ENCODE results near the gene CENPA. TPM values are rescaled to one million over a fixed set of nuclear protein-coding genes. Genes with fewer than 3 reads are reported as not detected.
A peak's percentile ranks its signal among the peaks of the same experiment; 100 is the strongest.

CENPA gene
- total RNA-seq, 4 donors from 2014 or later = 0.34 TPM; not detected in 3

DNA sequence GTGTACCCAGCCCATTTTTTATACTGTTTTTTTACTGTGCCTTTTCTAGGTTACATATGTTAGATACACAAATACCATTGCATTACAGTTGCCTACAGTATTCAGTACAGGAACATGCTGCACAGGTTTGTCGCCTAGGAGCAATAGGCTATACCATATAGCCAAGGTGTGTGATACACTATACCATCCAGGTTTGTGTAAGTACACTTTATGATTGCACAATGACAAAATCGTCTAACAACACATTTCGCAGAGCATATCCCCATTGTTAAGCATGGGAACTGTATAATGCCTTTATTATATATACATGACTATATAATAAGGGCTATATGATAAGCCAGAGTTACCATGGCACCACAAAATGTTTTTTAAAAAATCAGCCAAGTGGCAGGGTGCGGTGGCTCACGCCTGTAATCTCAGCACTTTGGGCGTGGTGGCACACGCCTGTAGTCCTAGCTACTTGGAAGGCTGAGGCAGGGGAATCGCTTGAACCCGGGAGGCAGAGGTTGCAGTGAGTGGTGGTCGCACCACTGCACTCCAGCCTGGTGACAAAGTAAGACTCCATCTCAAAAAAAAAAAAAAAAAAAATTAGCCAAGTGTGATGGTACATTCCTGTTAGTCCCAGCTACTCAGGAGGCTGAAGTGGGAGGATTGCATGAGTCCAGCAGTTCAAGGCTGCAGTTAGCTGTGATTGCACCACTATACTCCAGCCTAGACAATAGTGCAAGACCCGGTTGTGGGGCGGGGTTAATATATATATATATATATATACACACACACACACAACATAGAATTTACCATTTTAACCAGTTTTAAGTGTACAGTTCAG lies 2.8 kb upstream of the CENPA start:
- H3K36me3 ChIP-seq = peaks cover 22 to 38% (median 35%) of the 10 kb centered on the region in 4 donors
- H3K4me1 ChIP-seq = peaks cover 13 to 19% (median 15%) of the 10 kb centered on the region in 4 donors
- DNase-seq (ENCODE audit: extremely low spot score) = no peak
- H3K9me3 ChIP-seq = no peaks in the 10 kb centered on the region
- WGBS = 91% methylated on average over 12 of the region's 12 CpGs
- no peak overlapping the region for H3K4me3 ChIP-seq
- TF ChIP-seq POLR2AphosphoS5 (IDR thresholded peaks at IDR 0.05) (peak in 1 of 2 donors; percentile 11), POLR2A (IDR thresholded peaks at IDR 0.05; ENCODE audit: low read depth) (no peak), EP300 (IDR thresholded peaks at IDR 0.05) (no peak)
- TF ChIP-seq, protein P1, sequence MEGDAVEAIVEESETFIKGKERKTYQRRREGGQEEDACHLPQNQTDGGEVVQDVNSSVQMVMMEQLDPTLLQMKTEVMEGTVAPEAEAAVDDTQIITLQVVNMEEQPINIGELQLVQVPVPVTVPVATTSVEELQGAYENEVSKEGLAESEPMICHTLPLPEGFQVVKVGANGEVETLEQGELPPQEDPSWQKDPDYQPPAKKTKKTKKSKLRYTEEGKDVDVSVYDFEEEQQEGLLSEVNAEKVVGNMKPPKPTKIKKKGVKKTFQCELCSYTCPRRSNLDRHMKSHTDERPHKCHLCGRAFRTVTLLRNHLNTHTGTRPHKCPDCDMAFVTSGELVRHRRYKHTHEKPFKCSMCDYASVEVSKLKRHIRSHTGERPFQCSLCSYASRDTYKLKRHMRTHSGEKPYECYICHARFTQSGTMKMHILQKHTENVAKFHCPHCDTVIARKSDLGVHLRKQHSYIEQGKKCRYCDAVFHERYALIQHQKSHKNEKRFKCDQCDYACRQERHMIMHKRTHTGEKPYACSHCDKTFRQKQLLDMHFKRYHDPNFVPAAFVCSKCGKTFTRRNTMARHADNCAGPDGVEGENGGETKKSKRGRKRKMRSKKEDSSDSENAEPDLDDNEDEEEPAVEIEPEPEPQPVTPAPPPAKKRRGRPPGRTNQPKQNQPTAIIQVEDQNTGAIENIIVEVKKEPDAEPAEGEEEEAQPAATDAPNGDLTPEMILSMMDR (IDR thresholded peaks at IDR 0.05) = no peak
- peaks cover 0 to 10% (median 4%) of the 10 kb centered on the region in 4 donors for H3K27me3 ChIP-seq
- intact Hi-C loops (cut with DNase I) = no loop called here
- no peak overlapping the region for H3K27ac ChIP-seq (replicated peaks in 1 of 4)

DNA sequence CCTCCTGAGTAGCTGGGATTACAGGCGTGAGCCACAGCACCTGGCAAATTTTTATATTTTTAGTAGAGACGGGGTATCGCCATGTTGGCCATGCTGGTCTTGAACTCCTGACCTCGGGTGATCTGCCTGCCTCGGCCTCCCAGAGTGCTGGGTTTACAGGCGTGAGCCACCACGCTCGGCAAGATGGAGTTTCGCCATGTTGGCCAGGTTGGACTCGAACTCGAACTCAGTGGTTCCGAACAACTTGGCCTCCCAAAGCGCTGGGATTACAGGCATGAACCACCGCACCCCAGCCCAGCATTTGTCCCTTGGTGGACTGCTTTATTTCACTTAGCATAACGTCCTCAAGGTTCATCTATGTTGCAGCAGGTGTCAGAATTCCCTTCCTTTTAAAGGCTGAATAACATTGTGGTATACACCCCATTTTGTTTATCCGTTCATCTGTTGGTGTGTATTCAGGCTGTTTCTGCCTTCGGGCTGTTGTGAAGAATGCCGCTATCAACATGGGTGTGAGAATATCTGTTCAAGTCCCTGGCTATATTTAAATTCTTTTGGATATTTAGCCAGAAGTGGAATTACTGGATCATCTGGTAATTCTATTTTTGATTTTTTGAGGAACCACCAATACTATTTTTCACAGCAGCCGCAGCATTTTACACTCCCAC lies 1.2 kb upstream of the CENPA start:
- no peak for TF ChIP-seq POLR2A (IDR thresholded peaks at IDR 0.05; ENCODE audit: low read depth)
- TF ChIP-seq, protein P1 (IDR thresholded peaks at IDR 0.05) = no peak
- no peak for TF ChIP-seq EP300 (IDR thresholded peaks at IDR 0.05)
- TF ChIP-seq POLR2AphosphoS5 (IDR thresholded peaks at IDR 0.05) = no peak
- intact Hi-C loops (cut with DNase I) = no loop called here
- H3K27ac ChIP-seq (replicated peaks in 1 of 4) = no peak overlapping the region
- H3K9me3 ChIP-seq = no peaks in the 10 kb centered on the region
- peak overlapping the region in 3 of 4 donors; percentile 64 to 82 (median 73) for H3K4me3 ChIP-seq
- peaks cover 5 to 21% (median 19%) of the 10 kb centered on the region in 4 donors for H3K36me3 ChIP-seq
- H3K27me3 ChIP-seq = peaks cover 0 to 21% (median 4%) of the 10 kb centered on the region in 4 donors
- peaks cover 13 to 19% (median 15%) of the 10 kb centered on the region in 4 donors for H3K4me1 ChIP-seq
- 91% methylated on average over 19 of the region's 19 CpGs for WGBS
- DNase-seq (ENCODE audit: extremely low spot score) = no peak

DNA sequence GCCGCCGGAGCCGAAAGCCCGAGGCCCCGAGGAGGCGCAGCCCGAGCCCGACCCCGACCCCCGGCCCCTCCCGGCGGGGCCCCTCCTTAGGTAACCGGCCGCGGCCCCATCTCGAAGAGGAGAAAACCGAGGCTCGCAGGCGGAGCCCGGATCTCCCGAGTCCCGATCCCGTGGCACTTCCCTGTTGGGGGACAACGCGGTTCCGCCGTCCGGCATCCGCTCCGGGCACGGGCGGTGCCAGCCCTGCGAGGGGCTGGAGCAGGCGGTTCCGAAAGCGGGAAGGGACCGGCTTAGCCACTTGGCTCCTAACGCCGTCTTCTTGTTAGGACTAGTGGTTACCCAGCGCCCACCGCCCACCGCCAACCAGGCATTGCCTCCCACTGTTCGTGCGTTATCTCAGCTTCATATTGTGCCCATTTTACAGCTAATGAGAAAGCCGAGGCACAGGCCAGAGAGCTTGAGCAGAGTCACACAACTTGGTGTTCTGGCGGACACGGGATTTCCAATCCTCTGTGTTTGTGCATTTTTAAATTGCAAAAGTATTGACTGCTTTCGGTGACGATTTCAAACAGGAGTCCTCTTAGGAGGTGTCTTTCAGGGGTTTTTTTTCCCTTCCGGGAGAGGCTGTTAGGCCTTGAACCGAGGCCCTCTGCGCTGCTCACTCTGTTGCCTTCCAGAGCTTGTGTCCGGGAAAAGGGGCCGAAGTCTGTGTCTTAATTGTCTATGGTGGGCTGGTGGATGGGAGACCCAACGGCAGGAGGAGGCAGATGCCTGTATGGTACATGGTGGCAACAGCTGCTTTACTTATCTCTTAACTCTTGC lies 562 bp downstream of the CENPA start:
- peaks cover 0 to 9% (median under 1%) of the 10 kb centered on the region in 4 donors for H3K9me3 ChIP-seq
- peaks cover 0 to 4% (median 2%) of the 10 kb centered on the region in 4 donors for H3K36me3 ChIP-seq
- peaks cover 13 to 19% (median 15%) of the 10 kb centered on the region in 4 donors for H3K4me1 ChIP-seq
- H3K27ac ChIP-seq (replicated peaks in 1 of 4) = no peak overlapping the region
- DNase-seq (ENCODE audit: extremely low spot score) = no peak
- TF ChIP-seq, protein P1 (IDR thresholded peaks at IDR 0.05) = no peak
- TF ChIP-seq EP300 (IDR thresholded peaks at IDR 0.05) = no peak
- WGBS = 8% methylated on average over 21 of the region's 55 CpGs
- peaks cover 0 to 32% (median 4%) of the 10 kb centered on the region in 4 donors for H3K27me3 ChIP-seq
- intact Hi-C loops (cut with DNase I) = no loop called here
- H3K4me3 ChIP-seq = peak overlapping the region; percentile 64 to 82 (median 73)

- TF ChIP-seq POLR2A (IDR thresholded peaks at IDR 0.05; ENCODE audit: low read depth) (no peak), EP300 (IDR thresholded peaks at IDR 0.05) (no peak), POLR2AphosphoS5 (IDR thresholded peaks at IDR 0.05) (no peak)
- TF ChIP-seq, protein P1 (IDR thresholded peaks at IDR 0.05) = no peak
- intact Hi-C loops (cut with DNase I) = no loop called here
- DNase-seq (ENCODE audit: extremely low spot score) = no peak
- Histone ChIP-seq H3K36me3 (no peaks in the 10 kb centered on the region), H3K27me3 (peaks cover 0 to 26% (median 0%) of the 10 kb centered on the region in 4 donors), H3K4me1 (no peaks in the 10 kb centered on the region), H3K9me3 (peaks cover 0 to 9% (median 1%) of the 10 kb centered on the region in 4 donors), H3K27ac (replicated peaks in 1 of 4) (no peak overlapping the region), H3K4me3 (no peak overlapping the region)
- WGBS = 100% methylated on average over 3 of the region's 3 CpGs
Observed at GRCh38 chr2:26792720-26793119, 6.9 kb downstream of the CENPA start.

Data from esophagus muscularis mucosa (tissue), 4 donors.